Middle frontal gyrus (tissue), 1 donor: ENCODE measurements around the gene FAM3A.
"Not testable (repeated sequence)": the region's sequence is repeated elsewhere in the genome, so short reads cannot be mapped to it uniquely, and the experiment has no call there.

Experiments
- DNase-seq: peaks from one replicate; pipeline ENCODE4 v3.0.0-alpha.2; 2015; ENCODE audit warnings: low spot score; ENCODE audit errors: extremely low spot score

The FAM3A gene

GRCh38 chrX:154515966-154516655 lies at the start of gene FAM3A:
FAM3A (minus strand) TSS chrX:154516232; CDS start chrX:154515772, 460 bp downstream.
- DNase-seq = peak; percentile 74

GRCh38 chrX:154562295-154562694 lies 46.3 kb upstream of the FAM3A start:
- not testable (repeated sequence) for DNase-seq

- not testable (repeated sequence) for DNase-seq
Observed at GRCh38 chrX:154560326-154560725, 44.3 kb upstream of the FAM3A start.

GRCh38 chrX:154558896-154559295 lies 42.9 kb upstream of the FAM3A start:
- DNase-seq = not testable (repeated sequence)

GRCh38 chrX:154558060-154558690 lies 42.1 kb upstream of the FAM3A start:
- DNase-seq = not testable (repeated sequence)

GRCh38 chrX:154552112-154552806 lies 36.2 kb upstream of the FAM3A start:
- DNase-seq = not testable (repeated sequence)

GRCh38 chrX:154549766-154550165 lies 33.7 kb upstream of the FAM3A start:
- DNase-seq = no peak

GRCh38 chrX:154548028-154548316 lies 31.9 kb upstream of the FAM3A start:
- DNase-seq = no peak

GRCh38 chrX:154547245-154548027 lies 31.4 kb upstream of the FAM3A start, which contains the start of gene IKBKG:
IKBKG (plus strand) TSS chrX:154547620; CDS start chrX:154552003, 4,383 bp downstream.
- peak; percentile 69 for DNase-seq

- no peak for DNase-seq
Observed at GRCh38 chrX:154546354-154547244, 30.6 kb upstream of the FAM3A start, which contains the start of gene G6PD. G6PD (minus strand) TSS chrX:154546846; CDS start chrX:154546155, 691 bp downstream.

- no peak for DNase-seq
Observed at GRCh38 chrX:154545673-154546274, 29.7 kb upstream of the FAM3A start.

- DNase-seq = no peak
Observed at GRCh38 chrX:154542723-154543424, 26.8 kb upstream of the FAM3A start.

- no peak for DNase-seq
Observed at GRCh38 chrX:154541896-154542722, 26.1 kb upstream of the FAM3A start.

GRCh38 chrX:154541589-154541895 lies 25.5 kb upstream of the FAM3A start:
- no peak for DNase-seq

GRCh38 chrX:154540897-154541535 lies 25.0 kb upstream of the FAM3A start:
- DNase-seq = no peak

GRCh38 chrX:154540365-154540764 lies 24.3 kb upstream of the FAM3A start:
- not testable (repeated sequence) for DNase-seq

GRCh38 chrX:154539077-154539476 lies 23.0 kb upstream of the FAM3A start:
- no peak for DNase-seq

- DNase-seq = no peak
Observed at GRCh38 chrX:154535892-154536291, 19.9 kb upstream of the FAM3A start.
